BJ (cell line): Measurements from ENCODE around the gene SQSTM1. TPM values are rescaled to one million over a fixed set of nuclear protein-coding genes. Genes with fewer than 3 reads are reported as not detected.

Source experiments
- CTCF ChIA-PET: fragments of 350-600 bp; formaldehyde crosslinking; extraction: SDS; loops from one replicate; lab custom pipeline; 2021; ENCODE audit warnings: antibody characterized with exemption, inconsistent platforms; lab: Yijun Ruan, JAX
- POLR2A ChIA-PET: fragments of 300-600 bp; sonication (Branson Sonifier 250); formaldehyde crosslinking; extraction: SDS; loops from one replicate; lab custom pipeline; 2021; ENCODE audit warnings: antibody characterized with exemption; lab: Charles Lee
- DNase-seq: peaks from one replicate; pipeline ENCODE4 v3.0.0-alpha.2; 2011; ENCODE audit warnings: low read depth
- H3K27me3 ChIP-seq: 2 replicates; pipeline ENCODE4 v1.6.0; 2011; ENCODE audit warnings: low read length; ENCODE audit not compliant: control insufficient read depth, insufficient read depth
- H3K36me3 ChIP-seq: 2 replicates; pipeline ENCODE4 v1.5.1; 2011; ENCODE audit warnings: low read length; ENCODE audit not compliant: control insufficient read depth, insufficient read depth
- H3K4me3 ChIP-seq: 2 replicates; pipeline ENCODE4 v1.5.1; 2011; ENCODE audit warnings: low read depth, mild to moderate bottlenecking, control low read depth, low read length
- CTCF ChIP-seq: IDR thresholded peaks from 2 replicates; pipeline ENCODE4 v1.5.1; 2011; ENCODE audit warnings: low read depth, mild to moderate bottlenecking, control low read depth, inconsistent platforms, low read length, moderate library complexity; ENCODE audit not compliant: insufficient read depth
- polyA plus RNA-seq: library from polyadenylated mRNA; depleted of rRNA; stranded (reverse); fragments of >200 nt; gene quantifications from 2 replicates; pipeline ENCODE4 v1.2.3, GENCODE V29; 2011; rRNA removed
- small RNA-seq: library from RNA; depleted of rRNA; stranded (forward); fragments of <200 nt; gene quantifications from one replicate; pipeline ENCODE3, GENCODE V24; 2012; ENCODE audit warnings: low replicate concordance, low read depth; ENCODE audit not compliant: insufficient read length

Gene SQSTM1
- polyA plus RNA-seq, 1 experiment: 307 TPM

DNA sequence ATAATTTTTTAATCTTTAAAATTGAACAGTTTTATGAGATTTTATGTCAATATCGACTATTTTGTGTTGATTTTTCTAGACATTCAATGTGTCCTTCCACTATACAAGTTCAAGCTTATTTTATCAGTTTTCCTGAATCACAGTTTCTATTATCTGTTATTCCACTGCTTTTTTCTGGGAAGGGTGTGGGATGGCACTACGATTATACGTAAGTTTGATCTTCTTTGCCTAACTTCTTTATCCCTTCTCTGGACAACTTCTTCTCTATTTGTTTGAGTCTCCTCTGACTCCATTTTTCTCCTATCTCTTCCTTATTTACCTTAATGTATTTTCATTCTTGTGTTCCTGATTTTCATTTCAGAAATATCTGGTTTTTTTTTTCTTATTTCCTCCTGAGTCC is 62.5 kb downstream of the SQSTM1 start:
- H3K4me3 ChIP-seq: no peak overlapping the region
- no peak for TF ChIP-seq CTCF
- H3K36me3 ChIP-seq: peaks cover 30% of the 10 kb centered on the region
- ChIA-PET POLR2A (no interaction called here), CTCF (no interaction called here)
- no peak for DNase-seq
- H3K27me3 ChIP-seq: no peaks in the 10 kb centered on the region

GRCh38 chr5:179885491-179886090 is 64.9 kb downstream of the SQSTM1 start:
- POLR2A ChIA-PET: no interaction called here
- peaks cover 36% of the 10 kb centered on the region for H3K36me3 ChIP-seq
- no peak for DNase-seq
- no peak overlapping the region for H3K4me3 ChIP-seq
- CTCF ChIA-PET: interaction anchor here (1.2 kb wide), 1 partner anchor 123 kb away, joined by 3 read pairs; no protein-coding TSS in a partner anchor
- no peak for TF ChIP-seq CTCF
- H3K27me3 ChIP-seq: no peaks in the 10 kb centered on the region

GRCh38 chr5:179886190-179886911 is 65.6 kb downstream of the SQSTM1 start:
- no peak for DNase-seq
- H3K36me3 ChIP-seq: peaks cover 39% of the 10 kb centered on the region
- POLR2A ChIA-PET: no interaction called here

GRCh38 chr5:179887095-179887494 is 66.4 kb downstream of the SQSTM1 start:
- no peak for TF ChIP-seq CTCF
- Histone ChIP-seq H3K4me3 (no peak overlapping the region), H3K36me3 (peaks cover 45% of the 10 kb centered on the region), H3K27me3 (no peaks in the 10 kb centered on the region)
- ChIA-PET POLR2A (no interaction called here), CTCF (interaction anchor here (1.1 kb wide), 1 partner anchor 9 kb away, joined by 3 read pairs; no protein-coding TSS in a partner anchor)
- no peak for DNase-seq

More at GRCh38 chr5:179886190-179886911, 65.6 kb downstream of the SQSTM1 start:
- CTCF ChIA-PET: interaction anchor here (1.1 to 1.2 kb wide), 2 partner anchors 8 to 123 kb away, joined by 3 read pairs; no protein-coding TSS in a partner anchor
- H3K4me3 ChIP-seq: no peak overlapping the region
- no peak for TF ChIP-seq CTCF
- H3K27me3 ChIP-seq: no peaks in the 10 kb centered on the region

Small RNA genes lying within 50 kb of the gene (small RNA-seq; reads per million reads assigned to genes)
- gene MIR1229: 0.63 reads per million
- gene RF00019: not detected

Other genes with a start within 250 kb of the SQSTM1 start
- gene HNRNPH1, start 197.2 kb upstream of the SQSTM1 start, polyA plus RNA-seq: 142 and 247 TPM in 2 replicates
- gene CBY3, start 139.9 kb upstream of the SQSTM1 start, polyA plus RNA-seq: not detected in 2 replicates
- gene CANX, start 121.9 kb upstream of the SQSTM1 start, polyA plus RNA-seq: 502 and 974 TPM in 2 replicates
- 4.4 and 5.3 TPM in 2 replicates for gene MAML1, start 88.1 kb upstream of the SQSTM1 start, polyA plus RNA-seq
- 0.49 and 0.88 TPM in 2 replicates for gene LTC4S, start 26.9 kb upstream of the SQSTM1 start, polyA plus RNA-seq
- 91.7 and 131 TPM in 2 replicates for gene MGAT4B, start 14.0 kb upstream of the SQSTM1 start, polyA plus RNA-seq
- 12.6 and 14.1 TPM in 2 replicates for gene MRNIP, start 37.9 kb downstream of the SQSTM1 start, polyA plus RNA-seq
- gene TBC1D9B, start 87.0 kb downstream of the SQSTM1 start, polyA plus RNA-seq: 53.2 and 89.0 TPM in 2 replicates